Keratinocyte (primary cell): ENCODE measurements around the gene CGRRF1.

Experiments used
- EZH2 ChIP-seq: IDR thresholded peaks from one replicate; pipeline ENCODE4 v1.6.1; 2012; ENCODE audit warnings: inconsistent platforms, mild to moderate bottlenecking, low read length, moderate library complexity
- TF ChIP-seq, protein P1 (sequence below), 3 experiments: IDR thresholded peaks in 1 of 3; conservative IDR thresholded peaks in 1 of 3; optimal IDR thresholded peaks in 1 of 3; 2 replicates in 2 of 3; 3 replicates in 1 of 3; pipeline versions ENCODE3 to v1.5.1; 2011; ENCODE audit warnings: low read length in 3 of 3, mild to moderate bottlenecking in 3 of 3, moderate library complexity in 2 of 3, control low read depth in 1 of 3, inconsistent platforms in 1 of 3; ENCODE audit not compliant: insufficient read depth in 2 of 3; ENCODE audit errors: extremely low read depth in 1 of 3

- TF ChIP-seq, protein P1, sequence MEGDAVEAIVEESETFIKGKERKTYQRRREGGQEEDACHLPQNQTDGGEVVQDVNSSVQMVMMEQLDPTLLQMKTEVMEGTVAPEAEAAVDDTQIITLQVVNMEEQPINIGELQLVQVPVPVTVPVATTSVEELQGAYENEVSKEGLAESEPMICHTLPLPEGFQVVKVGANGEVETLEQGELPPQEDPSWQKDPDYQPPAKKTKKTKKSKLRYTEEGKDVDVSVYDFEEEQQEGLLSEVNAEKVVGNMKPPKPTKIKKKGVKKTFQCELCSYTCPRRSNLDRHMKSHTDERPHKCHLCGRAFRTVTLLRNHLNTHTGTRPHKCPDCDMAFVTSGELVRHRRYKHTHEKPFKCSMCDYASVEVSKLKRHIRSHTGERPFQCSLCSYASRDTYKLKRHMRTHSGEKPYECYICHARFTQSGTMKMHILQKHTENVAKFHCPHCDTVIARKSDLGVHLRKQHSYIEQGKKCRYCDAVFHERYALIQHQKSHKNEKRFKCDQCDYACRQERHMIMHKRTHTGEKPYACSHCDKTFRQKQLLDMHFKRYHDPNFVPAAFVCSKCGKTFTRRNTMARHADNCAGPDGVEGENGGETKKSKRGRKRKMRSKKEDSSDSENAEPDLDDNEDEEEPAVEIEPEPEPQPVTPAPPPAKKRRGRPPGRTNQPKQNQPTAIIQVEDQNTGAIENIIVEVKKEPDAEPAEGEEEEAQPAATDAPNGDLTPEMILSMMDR (optimal IDR thresholded peaks at IDR 0.05 in 1 of 3, IDR thresholded peaks at IDR 0.05 in 1 of 3, conservative IDR thresholded peaks at IDR 0.05 in 1 of 3; ENCODE audit: extremely low read depth in 1 of 3, insufficient read depth in 2 of 3, low read length in 3 of 3) = no peak
- TF ChIP-seq EZH2 = no peak
These were observed 19.3 kb downstream of the CGRRF1 start for GRCh38 chr14:54528973-54529372.
